CD4-positive, alpha-beta T cell (primary cell): Measurements from ENCODE around the gene LRP1B. TPM values are rescaled to one million over a fixed set of nuclear protein-coding genes. Genes with fewer than 3 reads are reported as not detected.

ENCODE experiments used
- ATAC-seq: fragments of 200-7000 bp; cut with Tn5 transposase; one replicate; pipeline ENCODE4 v1.10.0; 2022; ENCODE audit warnings: mild to moderate bottlenecking; ENCODE audit not compliant: poor library complexity
- CTCF ChIA-PET: fragments of 350-600 bp; sonication (Branson Sonifier 250); formaldehyde crosslinking; loops from one replicate; lab custom pipeline; 2021; ENCODE audit warnings: antibody characterized with exemption, inconsistent platforms; lab: Charles Lee
- POLR2A ChIA-PET: fragments of 350-600 bp; sonication (Branson Sonifier 250); formaldehyde crosslinking; loops from one replicate; lab custom pipeline; 2021; ENCODE audit warnings: antibody characterized with exemption, inconsistent platforms; lab: Charles Lee
- DNase-seq, 14 experiments: peaks; one replicate each; pipeline ENCODE4 v3.0.0-alpha.2; 2013 to 2020; ENCODE audit warnings: mixed read lengths in 2 of 14
- H3K27ac ChIP-seq, 2 donors: one replicate each; pipeline versions ENCODE4 v1.5.1 to v1.7.0; 2013; ENCODE audit warnings: low read length in 2 of 2, low read depth in 1 of 2, mild to moderate bottlenecking in 1 of 2
- H3K27me3 ChIP-seq, 2 experiments: 1 replicate in 1 of 2; 2 replicates in 1 of 2; pipeline versions ENCODE4 v1.6.1 to v1.7.0; 2013; ENCODE audit warnings: low read length in 2 of 2, control low read depth in 1 of 2, mild to moderate bottlenecking in 1 of 2, moderate library complexity in 1 of 2; ENCODE audit not compliant: insufficient read depth in 2 of 2, control insufficient read depth in 1 of 2
- H3K36me3 ChIP-seq: one replicate; pipeline ENCODE4 v1.6.1; 2013; ENCODE audit warnings: low read length, control low read depth; ENCODE audit not compliant: insufficient read depth
- H3K4me1 ChIP-seq: one replicate; pipeline ENCODE4 v1.6.1; 2013; ENCODE audit warnings: low read length, control low read depth; ENCODE audit not compliant: insufficient read depth
- H3K4me3 ChIP-seq: one replicate; pipeline ENCODE4 v1.5.1; 2013; ENCODE audit warnings: mild to moderate bottlenecking, low read length, moderate library complexity
- H3K9me3 ChIP-seq, 2 experiments: 1 replicate in 1 of 2; 2 replicates in 1 of 2; pipeline versions ENCODE4 v1.6.1 to v1.7.0; 2013; ENCODE audit warnings: low read length in 2 of 2, mild to moderate bottlenecking in 2 of 2, control low read depth in 1 of 2, moderate library complexity in 1 of 2; ENCODE audit not compliant: control insufficient read depth in 1 of 2, insufficient read depth in 1 of 2
- H3K27ac Mint-ChIP-seq: one replicate; pipeline ENCODE4 v1.8.0; 2020; ENCODE audit warnings: mixed read lengths
- H3K27me3 Mint-ChIP-seq: one replicate; pipeline ENCODE4 v1.8.0; 2021; ENCODE audit warnings: mixed read lengths
- H3K36me3 Mint-ChIP-seq: one replicate; pipeline ENCODE4 v1.8.0; 2021; ENCODE audit warnings: low read depth, mixed read lengths
- H3K4me1 Mint-ChIP-seq: one replicate; pipeline ENCODE4 v1.8.0; 2021; ENCODE audit warnings: low read depth, mixed read lengths
- H3K4me3 Mint-ChIP-seq: one replicate; pipeline ENCODE4 v1.8.0; 2020; ENCODE audit warnings: mild to moderate bottlenecking, mixed read lengths
- H3K9me3 Mint-ChIP-seq: one replicate; pipeline ENCODE4 v1.8.0; 2020; ENCODE audit warnings: mixed read lengths
- intact Hi-C, 2 experiments: fragments of 100-400 bp; cut with DNase I in 1 of 2; cut with micrococcal nuclease in 1 of 2; formaldehyde crosslinking; loops; one replicate each; pipeline versions ENCODE4 v1.15.1 to v1.9.0; 2023 to 2025; cut with DNase I, micrococcal nuclease
- total RNA-seq, 174 experiments: library from RNA in 2 of 174; stranded (reverse) in 2 of 174; gene quantifications; one replicate each; pipeline ENCODE4 v1.2.3 and lab custom pipeline; 2021 to 2026
- TF ChIP-seq, protein P1 (sequence below): fragments of 200-600 bp; IDR thresholded peaks from one replicate; pipeline ENCODE4 v1.8.0; 2022; ENCODE audit warnings: antibody characterized with exemption, mild to moderate bottlenecking

The LRP1B gene
- total RNA-seq, 2 experiments from 2014 or later = not detected

- ChIA-PET CTCF (no interaction called here), POLR2A (no interaction called here)
- Mint-ChIP-seq H3K4me3 (no peak overlapping the region), H3K4me1 (no peaks in the 10 kb centered on the region), H3K9me3 (no peaks in the 10 kb centered on the region), H3K27ac (no peak overlapping the region), H3K27me3 (no peaks in the 10 kb centered on the region), H3K36me3 (no peaks in the 10 kb centered on the region)
- no peak for ATAC-seq
- intact Hi-C loops = no loop called here
- DNase-seq = no peak
- TF ChIP-seq, protein P1, sequence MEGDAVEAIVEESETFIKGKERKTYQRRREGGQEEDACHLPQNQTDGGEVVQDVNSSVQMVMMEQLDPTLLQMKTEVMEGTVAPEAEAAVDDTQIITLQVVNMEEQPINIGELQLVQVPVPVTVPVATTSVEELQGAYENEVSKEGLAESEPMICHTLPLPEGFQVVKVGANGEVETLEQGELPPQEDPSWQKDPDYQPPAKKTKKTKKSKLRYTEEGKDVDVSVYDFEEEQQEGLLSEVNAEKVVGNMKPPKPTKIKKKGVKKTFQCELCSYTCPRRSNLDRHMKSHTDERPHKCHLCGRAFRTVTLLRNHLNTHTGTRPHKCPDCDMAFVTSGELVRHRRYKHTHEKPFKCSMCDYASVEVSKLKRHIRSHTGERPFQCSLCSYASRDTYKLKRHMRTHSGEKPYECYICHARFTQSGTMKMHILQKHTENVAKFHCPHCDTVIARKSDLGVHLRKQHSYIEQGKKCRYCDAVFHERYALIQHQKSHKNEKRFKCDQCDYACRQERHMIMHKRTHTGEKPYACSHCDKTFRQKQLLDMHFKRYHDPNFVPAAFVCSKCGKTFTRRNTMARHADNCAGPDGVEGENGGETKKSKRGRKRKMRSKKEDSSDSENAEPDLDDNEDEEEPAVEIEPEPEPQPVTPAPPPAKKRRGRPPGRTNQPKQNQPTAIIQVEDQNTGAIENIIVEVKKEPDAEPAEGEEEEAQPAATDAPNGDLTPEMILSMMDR = no peak
- H3K27ac ChIP-seq = no peak overlapping the region
- H3K4me3 ChIP-seq = no peak overlapping the region
- H3K9me3 ChIP-seq = no peaks in the 10 kb centered on the region
- no peaks in the 10 kb centered on the region for H3K27me3 ChIP-seq
- H3K36me3 ChIP-seq = no peaks in the 10 kb centered on the region
- H3K4me1 ChIP-seq = no peaks in the 10 kb centered on the region
Observed at GRCh38 chr2:140600116-140600515, 1530.7 kb downstream of the LRP1B start.

GRCh38 chr2:140597836-140598235 is 1533.0 kb downstream of the LRP1B start:
- DNase-seq = no peak
- Mint-ChIP-seq H3K36me3 (no peaks in the 10 kb centered on the region), H3K9me3 (peaks cover 3% of the 10 kb centered on the region), H3K4me3 (no peak overlapping the region), H3K4me1 (no peaks in the 10 kb centered on the region), H3K27ac (no peak overlapping the region), H3K27me3 (no peaks in the 10 kb centered on the region)
- TF ChIP-seq, protein P1 = no peak
- no peak for ATAC-seq
- H3K9me3 ChIP-seq = peaks cover 0 to 4% of the 10 kb centered on the region in 2 experiments
- POLR2A ChIA-PET = no interaction called here
- H3K27me3 ChIP-seq = no peaks in the 10 kb centered on the region
- no peaks in the 10 kb centered on the region for H3K36me3 ChIP-seq
- no peak overlapping the region for H3K27ac ChIP-seq
- H3K4me3 ChIP-seq = no peak overlapping the region
- CTCF ChIA-PET = no interaction called here
- no peaks in the 10 kb centered on the region for H3K4me1 ChIP-seq
- intact Hi-C loops = no loop called here

- Histone ChIP-seq H3K27ac (no peak overlapping the region), H3K4me1 (no peaks in the 10 kb centered on the region), H3K9me3 (peaks cover 0 to 4% of the 10 kb centered on the region in 2 experiments), H3K4me3 (no peak overlapping the region), H3K36me3 (no peaks in the 10 kb centered on the region), H3K27me3 (no peaks in the 10 kb centered on the region)
- CTCF ChIA-PET = no interaction called here
- ATAC-seq (no peak), DNase-seq (no peak)
- Mint-ChIP-seq H3K36me3 (no peaks in the 10 kb centered on the region), H3K9me3 (peaks cover 3% of the 10 kb centered on the region), H3K27me3 (no peaks in the 10 kb centered on the region), H3K4me3 (no peak overlapping the region), H3K4me1 (no peaks in the 10 kb centered on the region), H3K27ac (no peak overlapping the region)
- intact Hi-C loops = no loop called here
- TF ChIP-seq, protein P1 = no peak
- POLR2A ChIA-PET = no interaction called here
Observed at GRCh38 chr2:140597205-140597604, 1533.6 kb downstream of the LRP1B start.
